Panc1 (cell line): ENCODE measurements around the gene CACNA1B. TPM values are rescaled to one million over a fixed set of nuclear protein-coding genes. Genes with fewer than 3 reads are reported as not detected.

Source experiments
- ATAC-seq: fragments of 200-7000 bp; cut with Tn5 transposase; 2 replicates; pipeline ENCODE4 v1.9.1; 2020; ENCODE audit warnings: mild to moderate bottlenecking, moderate library complexity
- BruUV-seq: library from RNA; stranded (reverse); fragments of 400-500 nt; replicated peaks from 2 replicates; lab custom pipeline; 2021; lab: Mats Ljungman, UMichigan
- CTCF ChIA-PET: fragments of 300-600 bp; sonication (Branson Sonifier 250); formaldehyde crosslinking; loops from one replicate; lab custom pipeline; 2022; ENCODE audit warnings: antibody characterized with exemption; lab: Charles Lee
- POLR2A ChIA-PET: fragments of 300-600 bp; sonication (Branson Sonifier 250); formaldehyde crosslinking; loops from one replicate; lab custom pipeline; 2022; ENCODE audit warnings: antibody characterized with exemption; lab: Charles Lee
- DNase-seq: peaks from one replicate; pipeline ENCODE4 v3.0.0-alpha.2; 2010; ENCODE audit warnings: low read depth, low spot score
- H3K27ac ChIP-seq: 2 replicates; pipeline ENCODE4 v1.5.1; 2011; ENCODE audit warnings: mild to moderate bottlenecking, low read length, inconsistent platforms
- H3K27me3 ChIP-seq: fragments of 200-500 bp; sonication (Bioruptor generic); 2 replicates; pipeline ENCODE4 v1.6.0; 2014; ENCODE audit warnings: low read length, inconsistent platforms; ENCODE audit not compliant: control insufficient read depth, insufficient read depth
- H3K36me3 ChIP-seq: fragments of 200-500 bp; sonication (Bioruptor generic); 2 replicates; pipeline ENCODE4 v1.5.1; 2014; ENCODE audit warnings: inconsistent platforms, mild to moderate bottlenecking, low read length, moderate library complexity; ENCODE audit not compliant: control insufficient read depth, insufficient read depth
- H3K4me1 ChIP-seq: 2 replicates; pipeline ENCODE4 v1.5.1; 2011; ENCODE audit warnings: inconsistent platforms, mild to moderate bottlenecking, low read length, moderate library complexity; ENCODE audit not compliant: control insufficient read depth, insufficient read depth
- H3K4me3 ChIP-seq, 2 experiments: 2 replicates each; pipeline ENCODE4 v1.5.1; 2011 to 2012; ENCODE audit warnings: low read depth in 2 of 2, low read length in 2 of 2, mild to moderate bottlenecking in 2 of 2, inconsistent platforms in 1 of 2, moderate library complexity in 1 of 2
- H3K9me3 ChIP-seq: fragments of 200-500 bp; sonication (Bioruptor generic); 2 replicates; pipeline ENCODE4 v1.5.1; 2014; ENCODE audit warnings: low read depth, mild to moderate bottlenecking, inconsistent platforms, low read length, moderate library complexity; ENCODE audit not compliant: control insufficient read depth, insufficient read depth
- POLR2AphosphoS5 ChIP-seq: IDR thresholded peaks from 2 replicates; pipeline ENCODE4 v1.6.1; 2012; ENCODE audit warnings: mild to moderate bottlenecking, low read depth, low read length, moderate library complexity
- SIN3A ChIP-seq: IDR thresholded peaks from 2 replicates; pipeline ENCODE4 v1.6.1; 2012; ENCODE audit warnings: low read depth, mild to moderate bottlenecking, low read length, moderate library complexity, borderline replicate concordance; ENCODE audit not compliant: insufficient read depth
- TCF7L2 ChIP-seq: IDR thresholded peaks from 2 replicates; pipeline ENCODE4 v1.6.1; 2011; ENCODE audit warnings: mild to moderate bottlenecking, low read depth, low read length, inconsistent platforms
- in situ Hi-C: cut with HindIII; loops from 2 replicates; pipeline ENCODE4 v1.10.0; 2016; ENCODE audit warnings: low sequenced_read_pairs, low pct_unique_long_range_greater_than_20kb
- intact Hi-C: fragments of 100-400 bp; cut with micrococcal nuclease; formaldehyde crosslinking; loops from one replicate; pipeline ENCODE4 v1.10.0; 2022; ENCODE audit not compliant: unreplicated experiment
- total RNA-seq: library from RNA; stranded (reverse); gene quantifications from one replicate; pipeline ENCODE4 v1.2.1, GENCODE V29; 2021; ENCODE audit not compliant: unreplicated experiment
- TF ChIP-seq, protein P1 (sequence below): fragments of 450-650 bp; IDR thresholded peaks from 2 replicates; pipeline ENCODE4 v1.5.1; 2017; ENCODE audit warnings: mild to moderate bottlenecking
- TF ChIP-seq, protein P2 (sequence below), 2 experiments: IDR thresholded peaks; 2 replicates each; pipeline ENCODE4 v1.6.1; 2011 to 2012; ENCODE audit warnings: low read depth in 2 of 2, control low read depth in 1 of 2, low read length in 1 of 2, mild to moderate bottlenecking in 1 of 2, moderate library complexity in 1 of 2; ENCODE audit not compliant: insufficient read depth in 1 of 2

CACNA1B gene
- total RNA-seq, 1 experiment from 2014 or later: 0.49 TPM

DNA sequence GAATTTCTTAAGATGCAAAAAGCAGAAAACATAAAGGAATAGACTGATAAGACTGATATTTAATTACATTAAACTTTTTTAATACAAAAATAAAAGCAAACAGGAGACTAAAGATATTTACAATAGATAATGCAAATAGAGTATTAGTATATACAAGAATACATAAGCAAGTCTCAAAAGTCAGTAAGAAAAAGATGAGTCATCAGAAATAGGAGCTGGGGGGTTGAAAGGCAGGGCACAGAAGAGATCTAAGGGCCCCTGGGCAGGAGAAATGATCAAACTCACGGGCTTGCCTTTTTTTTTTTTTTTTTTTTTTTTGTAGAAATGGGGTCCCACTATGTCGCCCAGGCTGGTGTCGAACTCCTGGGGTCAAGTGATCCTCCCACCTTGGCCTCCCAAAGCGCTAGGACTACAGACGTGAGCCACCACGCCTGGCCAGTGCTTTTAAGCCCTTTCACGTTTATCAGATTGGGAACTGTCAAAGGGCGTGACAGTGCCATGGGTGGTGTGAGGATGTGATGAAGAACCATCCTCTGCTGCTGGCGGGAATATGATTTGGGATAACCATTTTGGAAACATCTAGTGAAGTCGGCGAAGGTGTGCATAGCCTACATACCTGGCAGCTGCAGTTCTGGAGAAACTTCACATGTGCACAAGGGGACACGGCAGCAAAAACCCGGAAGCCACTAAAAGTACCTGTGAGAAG lies 126.1 kb downstream of the CACNA1B start:
- no peak for ATAC-seq
- no TSS peak for BruUV-seq
- no peaks in the 10 kb centered on the region for H3K36me3 ChIP-seq
- intact Hi-C loops: no loop called here
- TF ChIP-seq, protein P1, sequence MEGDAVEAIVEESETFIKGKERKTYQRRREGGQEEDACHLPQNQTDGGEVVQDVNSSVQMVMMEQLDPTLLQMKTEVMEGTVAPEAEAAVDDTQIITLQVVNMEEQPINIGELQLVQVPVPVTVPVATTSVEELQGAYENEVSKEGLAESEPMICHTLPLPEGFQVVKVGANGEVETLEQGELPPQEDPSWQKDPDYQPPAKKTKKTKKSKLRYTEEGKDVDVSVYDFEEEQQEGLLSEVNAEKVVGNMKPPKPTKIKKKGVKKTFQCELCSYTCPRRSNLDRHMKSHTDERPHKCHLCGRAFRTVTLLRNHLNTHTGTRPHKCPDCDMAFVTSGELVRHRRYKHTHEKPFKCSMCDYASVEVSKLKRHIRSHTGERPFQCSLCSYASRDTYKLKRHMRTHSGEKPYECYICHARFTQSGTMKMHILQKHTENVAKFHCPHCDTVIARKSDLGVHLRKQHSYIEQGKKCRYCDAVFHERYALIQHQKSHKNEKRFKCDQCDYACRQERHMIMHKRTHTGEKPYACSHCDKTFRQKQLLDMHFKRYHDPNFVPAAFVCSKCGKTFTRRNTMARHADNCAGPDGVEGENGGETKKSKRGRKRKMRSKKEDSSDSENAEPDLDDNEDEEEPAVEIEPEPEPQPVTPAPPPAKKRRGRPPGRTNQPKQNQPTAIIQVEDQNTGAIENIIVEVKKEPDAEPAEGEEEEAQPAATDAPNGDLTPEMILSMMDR: no peak
- no peaks in the 10 kb centered on the region; the same call in 1 of the 2 replicates for H3K27me3 ChIP-seq
- no peak for DNase-seq
- in situ Hi-C loops: no loop called here
- H3K4me1 ChIP-seq: no peaks in the 10 kb centered on the region
- no peaks in the 10 kb centered on the region for H3K9me3 ChIP-seq
- H3K27ac ChIP-seq: no peak overlapping the region
- ChIA-PET POLR2A (no interaction called here), CTCF (no interaction called here)
- H3K4me3 ChIP-seq: no peak overlapping the region

DNA sequence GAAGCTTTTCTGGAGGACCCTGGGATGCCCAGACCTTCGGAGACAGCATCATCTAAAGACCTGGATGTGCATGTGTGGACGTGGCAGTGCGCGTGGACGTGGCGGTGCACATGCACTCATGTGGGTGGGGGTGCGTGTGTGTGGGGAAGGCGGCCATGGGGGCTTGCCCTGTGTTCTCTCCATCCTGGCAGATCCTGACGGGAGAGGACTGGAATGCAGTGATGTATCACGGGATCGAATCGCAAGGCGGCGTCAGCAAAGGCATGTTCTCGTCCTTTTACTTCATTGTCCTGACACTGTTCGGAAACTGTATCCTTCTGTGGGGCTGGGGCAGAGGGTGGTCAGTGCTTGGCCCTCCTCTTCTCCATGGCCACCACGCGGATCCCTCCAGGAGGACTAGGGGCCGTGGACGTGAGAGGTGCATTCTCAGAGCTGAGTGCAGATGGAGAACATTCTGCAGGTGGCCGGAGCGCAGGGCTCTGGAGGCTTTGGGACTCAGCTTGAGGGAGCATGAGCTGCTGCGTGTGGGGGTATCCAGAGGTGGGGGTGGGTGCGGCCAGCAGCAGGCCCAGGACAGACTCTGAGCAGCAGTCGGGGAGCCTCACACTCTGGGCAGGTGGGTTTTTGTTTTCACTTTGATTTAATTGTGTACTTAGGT lies 129.1 kb downstream of the CACNA1B start:
- H3K27ac ChIP-seq: no peak overlapping the region
- H3K9me3 ChIP-seq: no peaks in the 10 kb centered on the region
- ATAC-seq (no peak), DNase-seq (no peak)
- in situ Hi-C loops (no loop called here), intact Hi-C loops (no loop called here)
- H3K27me3 ChIP-seq: no peaks in the 10 kb centered on the region; the same call in 1 of the 2 replicates
- ChIA-PET CTCF (no interaction called here), POLR2A (no interaction called here)
- no peak overlapping the region for H3K4me3 ChIP-seq
- BruUV-seq: no TSS peak
- H3K4me1 ChIP-seq: no peaks in the 10 kb centered on the region
- H3K36me3 ChIP-seq: no peaks in the 10 kb centered on the region
- no peak for TF ChIP-seq SIN3A
- TF ChIP-seq, protein P1: no peak

DNA sequence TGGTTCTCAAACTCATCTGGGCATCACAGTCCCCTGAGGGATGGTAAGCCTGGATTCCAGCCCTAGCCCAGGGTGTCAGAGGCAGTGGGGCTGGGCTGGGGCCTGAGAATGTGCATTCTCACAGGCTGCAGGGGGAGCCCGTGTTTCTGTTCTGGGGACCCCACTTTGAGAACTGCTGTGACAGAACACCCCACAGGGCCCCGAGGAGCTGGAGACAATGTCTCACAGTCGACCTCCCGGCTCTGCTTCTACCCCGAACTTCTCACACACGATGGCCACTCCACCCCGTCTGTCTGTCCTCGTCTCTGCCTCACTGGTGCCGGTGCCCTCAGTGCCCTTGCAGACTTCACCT lies 130.0 kb downstream of the CACNA1B start:
- in situ Hi-C loops: no loop called here
- H3K27ac ChIP-seq: no peak overlapping the region
- intact Hi-C loops: no loop called here
- H3K4me3 ChIP-seq: no peak overlapping the region
- DNase-seq (no peak), ATAC-seq (no peak)
- H3K9me3 ChIP-seq: no peaks in the 10 kb centered on the region
- no peaks in the 10 kb centered on the region for H3K27me3 ChIP-seq
- H3K36me3 ChIP-seq: no peaks in the 10 kb centered on the region
- POLR2A ChIA-PET: no interaction called here
- no peaks in the 10 kb centered on the region for H3K4me1 ChIP-seq
- TF ChIP-seq POLR2AphosphoS5 (no peak), SIN3A (no peak), TCF7L2 (no peak)
- TF ChIP-seq, protein P2, sequence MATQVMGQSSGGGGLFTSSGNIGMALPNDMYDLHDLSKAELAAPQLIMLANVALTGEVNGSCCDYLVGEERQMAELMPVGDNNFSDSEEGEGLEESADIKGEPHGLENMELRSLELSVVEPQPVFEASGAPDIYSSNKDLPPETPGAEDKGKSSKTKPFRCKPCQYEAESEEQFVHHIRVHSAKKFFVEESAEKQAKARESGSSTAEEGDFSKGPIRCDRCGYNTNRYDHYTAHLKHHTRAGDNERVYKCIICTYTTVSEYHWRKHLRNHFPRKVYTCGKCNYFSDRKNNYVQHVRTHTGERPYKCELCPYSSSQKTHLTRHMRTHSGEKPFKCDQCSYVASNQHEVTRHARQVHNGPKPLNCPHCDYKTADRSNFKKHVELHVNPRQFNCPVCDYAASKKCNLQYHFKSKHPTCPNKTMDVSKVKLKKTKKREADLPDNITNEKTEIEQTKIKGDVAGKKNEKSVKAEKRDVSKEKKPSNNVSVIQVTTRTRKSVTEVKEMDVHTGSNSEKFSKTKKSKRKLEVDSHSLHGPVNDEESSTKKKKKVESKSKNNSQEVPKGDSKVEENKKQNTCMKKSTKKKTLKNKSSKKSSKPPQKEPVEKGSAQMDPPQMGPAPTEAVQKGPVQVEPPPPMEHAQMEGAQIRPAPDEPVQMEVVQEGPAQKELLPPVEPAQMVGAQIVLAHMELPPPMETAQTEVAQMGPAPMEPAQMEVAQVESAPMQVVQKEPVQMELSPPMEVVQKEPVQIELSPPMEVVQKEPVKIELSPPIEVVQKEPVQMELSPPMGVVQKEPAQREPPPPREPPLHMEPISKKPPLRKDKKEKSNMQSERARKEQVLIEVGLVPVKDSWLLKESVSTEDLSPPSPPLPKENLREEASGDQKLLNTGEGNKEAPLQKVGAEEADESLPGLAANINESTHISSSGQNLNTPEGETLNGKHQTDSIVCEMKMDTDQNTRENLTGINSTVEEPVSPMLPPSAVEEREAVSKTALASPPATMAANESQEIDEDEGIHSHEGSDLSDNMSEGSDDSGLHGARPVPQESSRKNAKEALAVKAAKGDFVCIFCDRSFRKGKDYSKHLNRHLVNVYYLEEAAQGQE (IDR thresholded peaks at IDR 0.05; ENCODE audit: insufficient read depth in 1 of 2, low read depth in 2 of 2, low read length in 1 of 2): no peak
- TF ChIP-seq, protein P1: no peak
- CTCF ChIA-PET: no interaction called here
- BruUV-seq: no TSS peak
